M059J (cell line): ENCODE data around the gene CRISP1. TPM values are rescaled to one million over a fixed set of nuclear protein-coding genes. Genes with fewer than 3 reads are reported as not detected.
A peak's percentile ranks its signal among the peaks of the same experiment; 100 is the strongest.
"Not testable (repeated sequence)": the region's sequence is repeated elsewhere in the genome, so short reads cannot be mapped to it uniquely, and the experiment has no call there.

ENCODE experiments used
- DNase-seq: peaks from one replicate; pipeline ENCODE4 v3.0.0-alpha.2; 2012; ENCODE audit warnings: low read depth
- total RNA-seq: library from RNA; depleted of rRNA; stranded (reverse); fragments of >200 nt; shearing (Covaris generic); gene quantifications from 2 replicates; pipeline ENCODE4 v1.2.3, GENCODE V29; 2014; rRNA removed

CRISP1 gene
- total RNA-seq = not detected in 2 replicates

- no peak for DNase-seq
Measured at GRCh38 chr6:49866485-49866943, at the start of gene CRISP1. Gene CRISP1, minus strand, starts transcription at chr6:49866535. Its CDS starts 9,135 bp downstream, at chr6:49857400.

GRCh38 chr6:49915035-49915434, 48.7 kb upstream of the CRISP1 start:
- DNase-seq = peak; percentile 2

- DNase-seq = no peak
Measured at GRCh38 chr6:49913636-49914375, 47.5 kb upstream of the CRISP1 start.

GRCh38 chr6:49912196-49912595, 45.9 kb upstream of the CRISP1 start:
- DNase-seq = no peak

GRCh38 chr6:49911252-49911651, 44.9 kb upstream of the CRISP1 start:
- no peak for DNase-seq

GRCh38 chr6:49909563-49909962, 43.2 kb upstream of the CRISP1 start:
- no peak for DNase-seq

- no peak for DNase-seq
Measured at GRCh38 chr6:49906526-49906925, 40.2 kb upstream of the CRISP1 start.

- no peak for DNase-seq
Measured at GRCh38 chr6:49905296-49905695, 39.0 kb upstream of the CRISP1 start.

GRCh38 chr6:49902856-49903255, 36.5 kb upstream of the CRISP1 start:
- DNase-seq = no peak

GRCh38 chr6:49898904-49899566, 32.7 kb upstream of the CRISP1 start:
- no peak for DNase-seq

- not testable (repeated sequence) for DNase-seq
Measured at GRCh38 chr6:49895553-49895952, 29.2 kb upstream of the CRISP1 start.

GRCh38 chr6:49892280-49892679, 25.9 kb upstream of the CRISP1 start:
- no peak for DNase-seq

GRCh38 chr6:49890988-49891387, 24.7 kb upstream of the CRISP1 start:
- DNase-seq = no peak

GRCh38 chr6:49888742-49889431, 22.6 kb upstream of the CRISP1 start:
- no peak for DNase-seq

GRCh38 chr6:49868951-49869529, 2.7 kb upstream of the CRISP1 start:
- no peak for DNase-seq

- no peak for DNase-seq
Measured at GRCh38 chr6:49856282-49856681, 10.1 kb downstream of the CRISP1 start.

- DNase-seq = no peak
Measured at GRCh38 chr6:49855221-49855620, 11.1 kb downstream of the CRISP1 start.

- no peak for DNase-seq
Measured at GRCh38 chr6:49852975-49853374, 13.4 kb downstream of the CRISP1 start.

- peak; percentile 61 for DNase-seq
Measured at GRCh38 chr6:49849213-49849907, 17.0 kb downstream of the CRISP1 start.

GRCh38 chr6:49847673-49848072, 18.7 kb downstream of the CRISP1 start:
- no peak for DNase-seq

GRCh38 chr6:49847014-49847413, 19.3 kb downstream of the CRISP1 start:
- DNase-seq = no peak

- DNase-seq = no peak
Measured at GRCh38 chr6:49841424-49841823, 24.9 kb downstream of the CRISP1 start.
